ENCODE data around the gene PSME2.
A peak's percentile ranks its signal among the peaks of the same experiment; 100 is the strongest.

The PSME2 gene

GRCh38 chr14:24116128-24116814 lies 30.1 kb downstream of the PSME2 start:
- H3K4me3 ChIP-seq (ENCODE audit: low read depth, low read length), result no peak overlapping the region
- TF ChIP-seq CTCF (IDR thresholded peaks at IDR 0.05; ENCODE audit: low read depth, low read length), result no peak
- DNase-seq (ENCODE audit: low read depth, low spot score), result no peak
- in situ Hi-C loops (cut with HindIII; ENCODE audit: low sequenced_read_pairs), result no loop called here

GRCh38 chr14:24115422-24116127 lies 30.8 kb downstream of the PSME2 start:
- no peak for TF ChIP-seq CTCF (IDR thresholded peaks at IDR 0.05; ENCODE audit: low read depth, low read length)
- in situ Hi-C loops (cut with HindIII; ENCODE audit: low sequenced_read_pairs), result no loop called here
- peak overlapping the region; percentile 76 for H3K4me3 ChIP-seq (ENCODE audit: low read depth, low read length)
- no peak for DNase-seq (ENCODE audit: low read depth, low spot score)

GRCh38 chr14:24114532-24115421 lies 31.6 kb downstream of the PSME2 start, which contains the start of the genes DCAF11 and NRL:
Gene DCAF11 (plus strand): TSS chr14:24114777. CDS start chr14:24115595, 818 bp downstream.
Gene NRL (minus strand): TSS chr14:24114949. CDS start chr14:24082848, 32,101 bp downstream.
- no peak for TF ChIP-seq CTCF (IDR thresholded peaks at IDR 0.05; ENCODE audit: low read depth, low read length)
- in situ Hi-C loops (cut with HindIII; ENCODE audit: low sequenced_read_pairs), result no loop called here
- peak; percentile 100 for DNase-seq (ENCODE audit: low read depth, low spot score)
- peak within 1 kb of the TSS; percentile 76 for H3K4me3 ChIP-seq (ENCODE audit: low read depth, low read length)

- TF ChIP-seq CTCF (IDR thresholded peaks at IDR 0.05; ENCODE audit: low read depth, low read length), result no peak
- H3K4me3 ChIP-seq (ENCODE audit: low read depth, low read length), result peak overlapping the region; percentile 76
- in situ Hi-C loops (cut with HindIII; ENCODE audit: low sequenced_read_pairs), result no loop called here
- peak; percentile 90 for DNase-seq (ENCODE audit: low read depth, low spot score)
Measured at GRCh38 chr14:24113801-24114531, 32.4 kb downstream of the PSME2 start.

GRCh38 chr14:24113379-24113800 lies 33.0 kb downstream of the PSME2 start:
- DNase-seq (ENCODE audit: low read depth, low spot score), result no peak
- H3K4me3 ChIP-seq (ENCODE audit: low read depth, low read length), result peak overlapping the region; percentile 76
- TF ChIP-seq CTCF (IDR thresholded peaks at IDR 0.05; ENCODE audit: low read depth, low read length), result no peak
- in situ Hi-C loops (cut with HindIII; ENCODE audit: low sequenced_read_pairs), result no loop called here

All from astrocyte of the spinal cord (primary cell).